GM12801 (cell line): Measurements from ENCODE around the gene TEAD3.

Source experiments
- CTCF ChIP-seq: IDR thresholded peaks from one replicate; pipeline ENCODE4 v1.5.1; 2011; ENCODE audit warnings: control low read depth; ENCODE audit not compliant: insufficient read length; ENCODE audit errors: extremely low read depth

TEAD3 gene

GRCh38 chr6:35487658-35488516 is 9.0 kb downstream of the TEAD3 start:
- no peak for TF ChIP-seq CTCF

DNA sequence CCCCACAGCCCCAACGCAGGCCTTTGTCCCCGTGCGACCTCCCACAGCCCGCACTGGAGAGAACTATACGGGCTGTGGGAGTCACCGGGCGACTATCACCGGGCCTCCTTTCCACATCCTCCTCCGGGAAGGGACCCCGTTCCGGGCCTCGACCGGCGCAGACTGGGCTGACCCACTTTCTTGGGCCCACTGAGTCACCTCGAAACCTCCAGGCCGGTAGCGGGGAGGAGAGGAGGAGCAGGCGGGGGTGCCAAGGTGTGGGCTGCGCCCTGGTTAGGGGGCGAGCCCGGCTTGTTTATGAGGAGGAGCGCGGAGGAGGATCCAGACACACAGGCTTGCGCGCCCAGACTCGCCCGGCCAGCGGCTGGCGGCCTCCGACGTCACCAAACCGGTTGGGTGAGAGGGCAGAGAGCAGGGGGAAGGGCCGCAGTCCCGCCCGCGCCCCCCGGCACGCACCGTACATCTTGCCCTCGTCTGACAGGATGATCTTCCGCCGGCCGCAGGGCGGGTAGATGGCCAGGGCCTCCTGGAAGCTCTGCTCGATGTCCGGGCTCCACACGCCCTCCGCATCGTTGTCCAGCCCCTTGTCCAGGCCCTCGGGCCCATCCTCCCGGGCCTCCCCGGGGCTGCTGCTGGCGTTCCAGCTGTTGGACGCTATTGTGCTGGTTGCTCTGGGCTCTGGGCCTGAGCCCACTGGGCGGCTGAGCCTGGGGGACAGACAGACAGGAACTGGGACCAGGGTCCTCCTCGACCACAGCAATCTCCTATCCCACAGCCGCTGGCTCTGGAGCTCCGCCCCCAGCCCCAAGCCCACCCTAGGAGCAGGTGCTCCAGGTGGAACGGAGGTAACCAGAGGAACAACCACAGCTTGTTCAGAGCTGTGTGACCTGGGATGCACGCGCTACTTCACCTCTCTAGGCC is 10.6 kb downstream of the TEAD3 start:
- TF ChIP-seq CTCF: no peak

DNA sequence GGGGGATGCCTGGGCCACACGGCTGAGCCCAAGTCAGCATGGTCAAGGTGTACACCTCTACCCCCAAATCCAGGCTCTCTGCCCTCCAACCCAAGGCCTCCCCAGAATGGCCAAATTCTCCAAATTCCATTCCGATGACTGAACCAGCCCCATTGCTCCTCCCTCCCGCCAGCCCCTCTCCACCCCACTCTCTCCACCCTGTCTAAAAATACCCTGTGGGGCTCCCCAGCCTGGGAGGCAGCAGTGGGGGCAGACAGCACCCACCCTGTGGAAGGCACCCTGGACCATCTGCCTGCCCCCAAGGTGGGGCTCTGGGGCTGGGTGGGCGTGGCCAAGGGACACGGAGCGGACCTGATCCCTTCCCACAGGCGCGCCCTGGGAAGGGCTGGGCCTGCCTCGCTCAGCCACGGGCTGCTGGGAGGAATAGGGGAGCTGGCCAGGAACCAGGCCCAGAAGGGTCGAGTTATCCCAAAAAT is 11.4 kb downstream of the TEAD3 start:
- no peak for TF ChIP-seq CTCF

DNA sequence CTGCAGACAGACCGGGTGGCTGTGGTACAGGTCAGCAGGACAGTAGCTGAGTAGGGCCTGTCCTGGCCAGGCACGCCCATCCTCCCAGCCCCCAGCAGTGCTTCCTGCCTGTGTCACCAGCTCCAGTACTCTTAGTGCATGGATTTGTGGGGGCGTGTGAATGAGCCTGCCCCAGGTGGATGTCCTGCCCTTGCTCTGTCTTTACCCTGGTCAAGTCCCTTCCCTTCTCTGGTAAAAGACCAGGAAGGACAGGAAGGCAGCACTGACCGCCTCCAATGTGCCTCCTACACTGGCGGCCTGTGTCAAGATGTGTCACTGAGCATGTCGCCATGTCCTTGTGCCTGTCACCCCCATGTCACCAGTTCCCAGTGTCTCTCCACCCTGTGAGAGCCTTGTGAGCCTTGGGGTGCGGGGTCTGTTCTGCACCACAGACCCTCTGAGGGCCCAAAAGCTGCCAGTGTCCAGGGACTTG is 11.9 kb downstream of the TEAD3 start:
- TF ChIP-seq CTCF: no peak

- TF ChIP-seq CTCF: no peak
Observed at GRCh38 chr6:35483893-35484645, 12.8 kb downstream of the TEAD3 start.

- TF ChIP-seq CTCF: no peak
Observed at GRCh38 chr6:35483490-35483889, 13.4 kb downstream of the TEAD3 start.
